ENCODE data around the gene XPO4. TPM values are rescaled to one million over a fixed set of nuclear protein-coding genes. Genes with fewer than 3 reads are reported as not detected.

XPO4 gene
- total RNA-seq, 4 donors from 2014 or later = 8.8 to 25.0 (median 18.6) TPM

- TF ChIP-seq POLR2A (IDR thresholded peaks at IDR 0.05) (no peak), CTCF (IDR thresholded peaks at IDR 0.05) (no peak)
- no peaks in the 10 kb centered on the region for H3K27me3 ChIP-seq
- DNase-seq = no peak
- H3K9me3 ChIP-seq = no peaks in the 10 kb centered on the region
- no peak overlapping the region for H3K4me3 ChIP-seq
- 74 to 76% methylated on average over 1 of the region's 1 CpG for whole genome bisulfite sequencing, 2 donors
- peaks cover 0 to 57% (median 0%) of the 10 kb centered on the region in 3 donors for H3K36me3 ChIP-seq
- intact Hi-C loops (cut with DNase I) = no loop called here
- no peaks in the 10 kb centered on the region for H3K4me1 ChIP-seq
- no peak overlapping the region for H3K27ac ChIP-seq
These were observed 122.2 kb downstream of the XPO4 start for GRCh38 chr13:20780317-20780716.

GRCh38 chr13:20779405-20779804 is 123.1 kb downstream of the XPO4 start:
- Histone ChIP-seq H3K4me3 (no peak overlapping the region), H3K4me1 (no peaks in the 10 kb centered on the region), H3K27ac (no peak overlapping the region), H3K9me3 (no peaks in the 10 kb centered on the region), H3K27me3 (no peaks in the 10 kb centered on the region), H3K36me3 (peaks cover 0 to 48% (median 0%) of the 10 kb centered on the region in 3 donors)
- 90 to 95% methylated on average over 7 of the region's 7 CpGs for WGBS, 2 donors
- no peak for DNase-seq
- intact Hi-C loops (cut with DNase I) = no loop called here
- TF ChIP-seq POLR2A (IDR thresholded peaks at IDR 0.05) (no peak), CTCF (IDR thresholded peaks at IDR 0.05) (no peak)

GRCh38 chr13:20778311-20778710 is 124.2 kb downstream of the XPO4 start:
- H3K4me1 ChIP-seq = peaks cover 0 to 5% (median 0%) of the 10 kb centered on the region in 3 donors
- H3K36me3 ChIP-seq = peaks cover 0 to 37% (median 0%) of the 10 kb centered on the region in 3 donors
- no peak for TF ChIP-seq CTCF (IDR thresholded peaks at IDR 0.05)
- no peak for TF ChIP-seq POLR2A (IDR thresholded peaks at IDR 0.05)
- no peaks in the 10 kb centered on the region for H3K27me3 ChIP-seq
- H3K9me3 ChIP-seq = no peaks in the 10 kb centered on the region
- intact Hi-C loops (cut with DNase I) = no loop called here
- DNase-seq = no peak
- WGBS, 2 donors = 89 to 93% methylated on average over 1 of the region's 1 CpG
- H3K27ac ChIP-seq = no peak overlapping the region
- H3K4me3 ChIP-seq = no peak overlapping the region

- TF ChIP-seq POLR2A (IDR thresholded peaks at IDR 0.05) (no peak), CTCF (IDR thresholded peaks at IDR 0.05) (no peak)
- Histone ChIP-seq H3K27me3 (no peaks in the 10 kb centered on the region), H3K9me3 (no peaks in the 10 kb centered on the region), H3K27ac (no peak overlapping the region), H3K4me1 (peaks cover 0 to 15% (median 4%) of the 10 kb centered on the region in 3 donors), H3K4me3 (no peak overlapping the region), H3K36me3 (peaks cover 0 to 21% (median 0%) of the 10 kb centered on the region in 3 donors)
- intact Hi-C loops (cut with DNase I) = no loop called here
- no peak for DNase-seq
- WGBS, 2 donors = 77 to 100% methylated on average over 1 of the region's 1 CpG
These were observed 125.8 kb downstream of the XPO4 start for GRCh38 chr13:20776751-20777150.

- Histone ChIP-seq H3K36me3 (peaks cover 0 to 18% (median 0%) of the 10 kb centered on the region in 3 donors), H3K4me3 (no peak overlapping the region), H3K9me3 (no peaks in the 10 kb centered on the region), H3K27me3 (no peaks in the 10 kb centered on the region), H3K27ac (no peak overlapping the region), H3K4me1 (peaks cover 0 to 15% (median 4%) of the 10 kb centered on the region in 3 donors)
- DNase-seq = no peak
- 84 to 94% methylated on average over 2 of the region's 2 CpGs for WGBS, 2 donors
- TF ChIP-seq POLR2A (IDR thresholded peaks at IDR 0.05) (no peak), CTCF (IDR thresholded peaks at IDR 0.05) (no peak)
- intact Hi-C loops (cut with DNase I) = no loop called here
These were observed 126.6 kb downstream of the XPO4 start for GRCh38 chr13:20775961-20776360.
